Activated naive CD4-positive, alpha-beta T cell treated with Interleukin-2 at 50 U/mL for 16 hours (primary cell): Measurements from ENCODE around the gene GPR26.

Source experiments
- DNase-seq: peaks from one replicate; pipeline ENCODE4 v3.0.0-alpha.2; 2020

The GPR26 gene

DNA sequence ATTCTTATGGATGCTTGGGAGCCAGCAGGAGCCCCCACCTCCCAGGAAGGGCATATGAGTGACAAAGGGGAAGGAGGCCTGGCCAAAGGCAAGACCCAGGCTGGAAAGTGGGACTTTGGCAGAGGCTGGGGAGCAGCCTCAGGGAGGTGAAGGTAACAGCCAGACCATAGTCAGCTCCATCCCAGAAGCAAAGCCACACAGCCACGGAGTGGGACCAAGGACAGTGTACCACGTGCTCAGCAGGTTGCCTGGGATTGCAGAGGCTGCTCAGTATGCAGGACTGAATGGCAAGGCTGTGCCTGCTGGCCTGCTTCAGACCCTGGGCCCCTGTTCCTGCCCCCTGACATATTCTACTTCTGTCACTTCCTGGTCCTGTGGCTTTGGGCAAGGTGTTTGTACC lies 17.6 kb upstream of the GPR26 start:
- no peak for DNase-seq

DNA sequence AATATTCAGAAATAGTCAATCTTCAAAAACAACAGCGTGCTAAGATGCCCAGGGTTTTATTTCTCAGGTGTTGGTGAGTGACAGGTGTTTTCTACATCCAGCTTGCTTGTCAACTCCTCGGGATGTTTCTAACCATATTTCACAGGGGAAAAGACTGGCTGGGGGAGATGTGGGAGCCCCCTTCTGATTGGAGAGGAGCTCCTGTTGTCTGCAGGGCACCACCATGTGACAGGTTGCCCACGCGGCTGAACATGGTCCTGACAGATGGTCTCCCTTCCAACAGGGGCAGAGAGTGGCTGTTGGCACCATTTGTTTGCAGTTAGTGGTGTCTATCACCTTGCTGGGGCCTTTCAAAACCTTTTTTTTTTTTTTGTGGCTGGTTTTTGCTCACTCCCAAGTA lies 16.5 kb upstream of the GPR26 start:
- DNase-seq, result no peak

DNA sequence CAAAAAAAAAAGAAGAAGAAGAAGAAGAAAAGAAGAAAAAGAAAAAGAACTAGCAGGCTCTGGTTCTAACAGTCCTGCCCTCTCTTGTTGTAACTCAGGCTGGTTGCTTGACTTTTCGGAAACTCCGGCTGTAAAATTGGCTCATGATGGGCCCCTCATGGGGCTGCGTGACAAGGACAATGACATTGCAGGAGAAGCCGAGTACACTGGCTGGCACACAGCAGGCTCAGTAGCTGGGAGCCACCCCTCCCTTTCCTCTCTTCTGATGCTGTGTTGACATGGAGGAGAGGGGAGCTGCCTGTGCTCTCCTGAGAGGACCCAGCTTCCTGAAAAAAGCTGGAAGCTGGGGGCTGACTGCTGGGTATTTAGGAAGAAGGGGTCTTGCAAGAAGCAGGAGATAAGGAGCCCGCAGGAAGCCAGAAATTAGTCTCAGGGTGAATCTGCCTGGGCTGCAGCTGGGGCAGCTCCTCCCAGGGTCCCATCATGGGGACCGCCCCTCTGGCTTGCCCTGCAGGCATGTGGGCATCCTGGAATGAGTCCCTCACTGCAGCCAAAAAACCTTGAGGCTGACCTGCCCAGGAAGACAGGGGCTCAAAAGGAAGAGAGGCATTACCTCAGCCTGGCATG lies 14.6 kb upstream of the GPR26 start:
- DNase-seq, result no peak

DNA sequence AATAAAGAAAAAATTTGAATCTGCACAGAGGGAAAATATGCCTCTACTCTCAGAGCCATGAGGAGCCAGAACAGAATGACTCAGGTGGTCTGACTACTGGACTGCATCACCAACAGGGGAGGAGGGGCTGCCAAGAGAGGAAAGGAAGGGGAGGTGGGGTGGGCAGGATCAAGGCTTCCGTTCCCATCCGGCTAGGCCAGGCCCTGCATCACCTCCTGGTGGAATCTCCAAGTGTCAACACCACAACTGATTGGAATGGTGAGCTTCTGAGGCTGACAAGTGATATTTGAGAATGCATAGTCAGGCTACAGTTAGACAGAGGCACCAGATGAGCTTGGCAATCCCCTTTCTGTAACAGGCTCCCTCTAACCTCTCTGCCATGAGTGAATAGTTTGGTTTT lies 10.4 kb upstream of the GPR26 start:
- no peak for DNase-seq

- DNase-seq, result no peak
Measured at GRCh38 chr10:123663522-123663921, 2.6 kb upstream of the GPR26 start.

- no peak for DNase-seq
Measured at GRCh38 chr10:123665491-123666286, 466 bp upstream of the GPR26 start.

GRCh38 chr10:123669886-123670285 lies 3.7 kb downstream of the GPR26 start:
- no peak for DNase-seq

DNA sequence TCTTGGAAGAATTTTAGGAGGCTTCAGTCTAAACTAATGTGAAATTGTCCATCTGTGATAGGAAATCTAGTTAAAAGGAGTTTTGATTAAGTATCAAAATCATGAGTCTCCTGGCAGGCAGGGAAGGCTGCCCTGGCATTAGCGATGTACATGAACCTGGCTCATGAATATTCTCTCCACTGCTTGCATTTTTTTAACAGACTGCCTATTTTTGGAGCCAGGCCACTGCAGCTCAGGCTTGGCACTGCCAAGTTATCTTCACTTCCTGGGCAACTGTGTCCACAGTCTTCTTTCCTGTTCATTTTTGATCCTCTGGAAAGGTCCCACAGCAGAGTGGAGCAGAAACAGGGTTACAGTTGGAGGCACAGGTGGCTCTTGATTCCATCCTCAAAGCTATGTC lies 7.0 kb downstream of the GPR26 start:
- no peak for DNase-seq

DNA sequence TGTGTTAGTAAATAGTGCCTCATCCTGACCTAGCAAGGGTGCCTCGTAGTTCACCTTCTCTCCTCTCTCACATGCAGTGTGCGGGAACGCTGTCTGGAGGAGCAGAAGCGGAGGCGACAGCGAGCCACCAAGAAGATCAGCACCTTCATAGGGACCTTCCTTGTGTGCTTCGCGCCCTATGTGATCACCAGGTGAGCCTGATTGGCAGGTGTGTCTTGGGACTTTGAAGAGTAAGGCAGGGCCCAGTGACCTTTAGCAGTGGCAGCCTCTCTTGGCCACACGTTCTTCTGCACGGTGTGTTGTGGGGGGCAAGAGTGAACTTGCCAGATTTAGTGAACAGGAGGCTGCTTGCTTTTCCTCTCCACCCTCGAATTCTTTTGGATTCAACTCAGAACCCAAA lies 8.6 kb downstream of the GPR26 start:
- DNase-seq, result no peak

DNA sequence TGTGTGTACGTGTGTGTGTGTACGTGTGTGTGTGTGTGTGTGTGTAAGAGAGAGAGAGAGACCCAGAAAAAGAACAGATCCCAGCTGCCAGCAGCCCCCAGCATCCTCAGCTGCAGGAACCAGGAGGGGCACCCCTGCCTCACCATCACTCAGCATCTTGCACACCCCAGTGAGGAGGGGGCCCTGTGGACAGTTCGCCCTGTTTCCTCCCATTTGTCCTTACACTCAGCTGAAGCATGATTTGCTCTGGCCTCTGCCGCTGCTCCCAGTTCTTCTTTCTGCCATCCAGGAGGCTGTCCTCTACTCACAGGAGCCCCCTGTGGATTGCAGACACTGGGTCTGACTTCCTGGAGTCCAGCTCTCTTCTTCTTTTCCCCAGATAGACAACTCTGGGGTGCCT lies 9.7 kb downstream of the GPR26 start:
- DNase-seq, result no peak

GRCh38 chr10:123677556-123677955 lies 11.4 kb downstream of the GPR26 start:
- no peak for DNase-seq

GRCh38 chr10:123678376-123678775 lies 12.2 kb downstream of the GPR26 start:
- no peak for DNase-seq

DNA sequence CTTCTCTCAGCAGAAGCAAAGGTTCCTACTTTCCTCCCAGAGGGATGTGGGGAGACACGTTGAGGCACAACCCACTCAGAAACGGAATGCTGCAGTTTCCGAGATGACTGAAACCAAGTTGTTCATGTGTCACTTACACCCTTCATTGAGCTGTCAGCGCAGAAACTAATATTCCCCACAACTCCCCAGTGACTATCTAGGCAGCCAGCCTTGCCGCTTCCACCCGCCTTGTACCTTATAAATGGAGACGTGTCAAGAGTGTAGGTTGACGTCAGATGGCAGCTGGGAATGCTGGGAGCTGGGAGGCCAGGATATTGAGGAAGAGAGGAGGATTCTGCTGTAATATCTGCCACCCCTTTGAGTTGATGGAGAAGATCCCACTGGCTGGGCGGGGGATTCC lies 15.1 kb downstream of the GPR26 start:
- no peak for DNase-seq

- DNase-seq, result no peak
Measured at GRCh38 chr10:123682477-123682876, 16.3 kb downstream of the GPR26 start.

DNA sequence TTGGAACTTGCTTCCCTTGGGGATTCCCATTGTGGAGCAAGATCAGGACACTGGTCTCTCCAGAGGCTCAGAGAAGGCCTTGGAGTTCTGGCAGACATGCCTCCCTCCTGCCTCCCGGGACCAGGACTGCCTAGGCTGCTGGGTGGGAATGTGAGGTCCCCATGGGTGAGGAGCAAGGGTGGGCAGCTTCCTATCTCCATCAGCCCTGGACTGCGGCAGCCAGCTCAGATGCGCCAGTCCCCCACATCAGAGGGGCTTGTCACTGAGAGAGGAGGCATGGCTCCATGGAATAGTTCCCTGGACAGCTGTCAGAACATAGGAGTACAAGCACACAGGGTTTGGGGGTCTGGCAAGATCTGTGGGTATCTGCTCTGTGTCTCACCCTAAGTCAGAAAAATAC lies 17.3 kb downstream of the GPR26 start:
- no peak for DNase-seq

DNA sequence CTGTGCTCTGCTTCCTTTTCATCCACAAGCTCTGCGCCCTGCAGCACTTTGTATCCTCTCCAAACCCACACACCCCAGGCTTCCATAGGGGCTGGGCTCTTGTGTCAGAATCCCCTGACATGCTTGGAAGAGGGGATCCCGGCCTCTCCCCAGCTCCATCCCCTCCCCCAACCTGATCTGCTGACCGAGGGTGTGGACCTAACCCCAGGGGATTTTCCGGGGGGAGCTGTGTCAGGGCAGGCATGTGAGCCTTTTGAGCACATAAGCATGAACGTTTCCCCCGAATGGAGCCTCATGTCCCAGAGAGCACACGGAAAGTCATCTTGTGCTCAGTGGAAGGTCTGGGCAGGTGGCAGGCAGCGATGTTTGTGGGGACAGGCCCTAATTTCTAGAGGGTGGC lies 17.7 kb downstream of the GPR26 start:
- no peak for DNase-seq

GRCh38 chr10:123685260-123685659 lies 19.1 kb downstream of the GPR26 start:
- no peak for DNase-seq

- no peak for DNase-seq
Measured at GRCh38 chr10:123687758-123688157, 21.6 kb downstream of the GPR26 start.

GRCh38 chr10:123689880-123690279 lies 23.7 kb downstream of the GPR26 start:
- no peak for DNase-seq

DNA sequence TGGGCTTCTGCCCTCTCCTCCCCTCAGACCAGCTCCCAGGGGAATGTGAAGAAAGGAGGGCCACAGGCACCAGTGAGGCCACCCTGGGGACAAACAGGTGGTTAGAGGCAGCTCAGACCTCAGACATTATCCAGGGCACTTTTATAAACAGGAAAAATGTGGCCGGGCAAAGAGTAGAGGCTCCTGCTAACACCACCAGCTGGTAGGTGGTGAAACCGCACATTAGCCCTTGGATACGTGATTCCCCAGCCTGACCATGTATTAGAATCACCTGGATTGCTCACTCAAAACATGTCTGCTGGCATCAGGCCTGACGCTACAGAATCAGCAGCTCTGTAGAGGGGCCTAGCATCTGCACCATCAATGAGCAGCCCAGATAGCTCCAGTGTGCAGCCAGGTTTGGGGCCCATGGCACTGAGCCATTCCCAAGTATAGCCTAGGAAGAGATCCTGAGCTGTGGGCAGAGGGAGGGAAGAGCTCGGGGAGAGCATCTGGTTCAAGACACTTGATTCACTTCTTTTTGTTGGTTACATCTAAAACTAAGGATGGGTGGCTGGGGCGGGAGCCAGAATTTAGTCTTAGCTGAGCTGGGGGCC lies 37.1 kb downstream of the GPR26 start:
- DNase-seq, result no peak

- DNase-seq, result no peak
Measured at GRCh38 chr10:123704076-123704475, 37.9 kb downstream of the GPR26 start.

DNA sequence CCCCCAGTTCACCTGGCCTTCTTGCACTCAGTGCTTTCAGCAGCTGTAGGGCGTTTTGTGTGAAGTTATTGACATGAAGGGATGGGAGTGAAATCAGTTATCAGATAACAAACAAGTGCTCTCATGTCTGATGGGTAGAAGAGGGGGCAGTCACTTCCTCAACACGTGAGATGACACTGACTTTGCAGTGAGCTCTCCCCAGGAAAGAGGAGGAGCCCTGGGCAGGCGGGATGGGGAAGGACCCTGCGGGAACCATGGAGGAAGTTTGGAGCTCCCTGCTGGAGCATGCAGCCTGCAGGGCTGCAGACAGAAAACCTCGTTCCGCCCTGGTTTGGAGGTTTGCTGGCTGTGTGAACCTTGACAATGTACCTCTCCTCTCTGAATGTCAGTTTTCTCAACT lies 38.7 kb downstream of the GPR26 start:
- no peak for DNase-seq

DNA sequence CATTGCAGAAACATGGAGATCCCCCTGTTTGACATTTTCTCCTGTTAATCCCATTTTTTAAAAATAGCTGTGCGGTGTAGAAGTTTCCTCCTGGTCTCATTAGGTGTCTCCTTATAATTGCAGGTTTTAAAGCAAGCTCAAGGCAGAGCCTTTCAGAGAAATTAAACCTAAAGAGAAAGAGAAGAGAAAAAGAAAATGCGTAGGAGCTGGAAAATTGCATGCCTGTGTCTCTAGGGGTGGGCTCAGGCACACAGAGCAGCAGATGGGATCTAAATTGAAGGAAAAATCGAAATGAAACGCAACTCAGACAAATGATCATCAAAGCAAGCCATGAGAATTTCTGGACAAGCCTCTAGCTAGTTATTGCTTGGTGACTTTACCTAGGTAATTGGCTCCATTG lies 40.1 kb downstream of the GPR26 start:
- DNase-seq, result no peak

- no peak for DNase-seq
Measured at GRCh38 chr10:123715546-123715945, 49.4 kb downstream of the GPR26 start.

DNA sequence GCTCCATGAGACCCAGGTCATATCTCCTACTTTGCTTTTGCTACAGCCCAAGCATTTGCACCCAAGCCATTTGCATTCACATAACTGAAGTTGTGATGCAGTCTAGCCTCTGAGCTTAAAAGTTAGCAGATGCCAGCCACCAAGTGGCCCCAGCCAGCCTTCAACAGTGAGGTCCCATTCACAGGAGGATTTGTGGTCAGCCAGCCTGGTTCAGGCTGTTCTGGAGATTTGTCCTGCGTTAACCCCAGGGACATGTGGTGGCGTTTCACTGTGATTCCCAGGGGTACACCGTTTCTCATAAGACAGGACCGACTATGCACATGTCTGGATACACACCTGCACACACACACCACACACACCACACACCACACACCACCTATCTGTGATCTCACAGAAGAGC lies 51.2 kb downstream of the GPR26 start:
- DNase-seq, result no peak
